Neural cell (in vitro differentiated cells): ENCODE measurements around the gene P4HA2.

ENCODE experiments used
- CTCF ChIP-seq: fragments of 450-650 bp; IDR thresholded peaks from 2 replicates; pipeline ENCODE4 v1.5.1; 2014; ENCODE audit warnings: antibody characterized with exemption, mild to moderate bottlenecking, moderate library complexity; ENCODE audit not compliant: poor library complexity, severe bottlenecking
- EZH2 ChIP-seq: fragments of 200-600, 300-800 bp; shearing (Covaris generic), sonication (generic); IDR thresholded peaks from 2 replicates; pipeline ENCODE4 v1.6.1; 2014; ENCODE audit warnings: antibody characterized with exemption, low read length, borderline replicate concordance, mild to moderate bottlenecking; ENCODE audit not compliant: insufficient read depth, poor library complexity, severe bottlenecking
- POLR2AphosphoS5 ChIP-seq: IDR thresholded peaks from 2 replicates; pipeline ENCODE4 v1.6.1; 2012
- REST ChIP-seq: IDR thresholded peaks from 2 replicates; pipeline ENCODE4 v1.6.1; 2012; ENCODE audit warnings: borderline replicate concordance
- TAF1 ChIP-seq: IDR thresholded peaks from 2 replicates; pipeline ENCODE4 v1.6.1; 2012; ENCODE audit warnings: low read depth

GRCh38 chr5:132222649-132223038, 5.0 kb downstream of the P4HA2 start:
- TF ChIP-seq TAF1 (no peak), POLR2AphosphoS5 (no peak), CTCF (no peak), EZH2 (no peak), REST (no peak)
